Fibroblast of lung (primary cell): ENCODE results near the gene RAPGEF2.

Experiments
- CTCF ChIP-seq, 2 donors: IDR thresholded peaks in 1 of 2; conservative IDR thresholded peaks in 1 of 2; 1 replicate in 1 of 2; 2 replicates in 1 of 2; pipeline ENCODE4 v1.5.1; 2011 to 2012; ENCODE audit warnings: low read length in 2 of 2, control low read depth in 1 of 2, inconsistent platforms in 1 of 2, low read depth in 1 of 2, mild to moderate bottlenecking in 1 of 2
- EZH2 ChIP-seq: IDR thresholded peaks from 2 replicates; pipeline ENCODE4 v1.5.1; 2012; ENCODE audit warnings: low read length, control low read depth, mild to moderate bottlenecking; ENCODE audit errors: missing control alignments

- TF ChIP-seq CTCF (conservative IDR thresholded peaks at IDR 0.05 in 1 of 2, IDR thresholded peaks at IDR 0.05 in 1 of 2; ENCODE audit: low read depth in 1 of 2, low read length in 2 of 2) (no peak), EZH2 (no peak)
Observed at GRCh38 chr4:159117968-159118367, 15.1 kb downstream of the RAPGEF2 start.
